Activated CD8-positive, alpha-beta memory T cell treated with anti-CD3 and anti-CD28 coated beads, Interleukin-2, amount 50 U/mL, for 24 hours (primary cell): ENCODE results near the gene PASK.

Experiments
- DNase-seq: peaks from one replicate; pipeline ENCODE4 v3.0.0-alpha.2; 2020; ENCODE audit errors: extremely low read depth

PASK gene

DNA sequence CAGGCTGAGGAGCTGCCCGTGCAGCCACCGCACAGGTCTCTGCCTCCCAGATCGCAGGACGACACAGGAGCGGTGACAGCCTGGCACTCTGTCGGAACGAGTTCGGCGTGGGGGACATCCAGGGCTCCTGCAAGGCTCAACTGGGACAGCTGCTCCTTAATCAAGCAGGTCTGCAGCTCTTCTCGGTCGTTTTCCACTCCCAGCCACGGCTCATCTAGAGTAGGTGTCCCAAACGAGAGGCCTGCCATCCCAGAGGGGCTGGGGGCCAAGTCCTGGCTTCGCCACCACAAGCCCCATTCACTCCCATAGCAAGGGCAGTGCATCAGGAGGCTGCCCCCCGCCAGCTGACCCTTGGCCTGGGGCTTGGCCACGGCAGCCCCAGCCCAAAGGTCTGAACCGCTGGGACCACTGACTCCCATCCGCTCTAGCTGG, 22.5 kb downstream of the PASK start:
- DNase-seq, result no peak

DNA sequence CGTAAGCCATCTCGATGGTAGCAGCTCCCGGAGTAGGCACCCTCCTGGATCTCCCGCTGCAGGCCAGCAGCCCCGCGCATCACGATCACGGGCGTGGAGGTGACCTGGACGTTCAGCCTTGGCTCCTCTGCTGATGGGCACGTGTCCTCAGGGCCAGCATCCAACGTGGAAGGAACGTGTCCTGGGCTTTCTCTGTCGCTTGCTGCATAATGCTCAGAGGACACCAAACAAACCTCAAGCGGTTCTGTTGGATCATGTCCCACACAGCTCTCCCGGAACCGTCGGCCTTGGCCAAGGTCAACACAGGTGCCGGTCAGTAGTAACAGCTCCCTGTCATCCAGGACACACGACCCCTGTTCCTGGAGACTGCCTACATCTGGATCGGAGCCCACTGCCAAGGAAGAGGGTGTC, 23.1 kb downstream of the PASK start:
- DNase-seq, result no peak

DNA sequence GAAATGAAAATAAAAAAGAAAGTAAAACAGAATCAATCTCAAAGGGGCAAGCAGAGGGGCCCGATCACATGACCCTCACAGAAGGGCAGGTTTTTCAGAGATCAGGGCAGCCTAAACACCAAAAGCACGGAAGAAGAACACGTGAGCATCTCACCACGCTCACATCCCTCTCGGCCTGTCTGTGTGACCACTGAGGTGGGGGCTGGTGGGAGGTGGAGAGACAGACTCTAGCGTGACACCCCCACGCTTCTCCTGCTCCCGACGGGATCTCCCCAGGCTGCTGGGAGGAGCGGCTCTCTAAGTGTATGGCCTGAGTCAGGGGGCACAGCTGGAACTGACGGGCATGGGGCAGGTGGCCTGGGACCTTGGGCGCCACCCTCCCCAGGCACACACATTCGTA, 23.6 kb downstream of the PASK start:
- DNase-seq, result no peak

DNA sequence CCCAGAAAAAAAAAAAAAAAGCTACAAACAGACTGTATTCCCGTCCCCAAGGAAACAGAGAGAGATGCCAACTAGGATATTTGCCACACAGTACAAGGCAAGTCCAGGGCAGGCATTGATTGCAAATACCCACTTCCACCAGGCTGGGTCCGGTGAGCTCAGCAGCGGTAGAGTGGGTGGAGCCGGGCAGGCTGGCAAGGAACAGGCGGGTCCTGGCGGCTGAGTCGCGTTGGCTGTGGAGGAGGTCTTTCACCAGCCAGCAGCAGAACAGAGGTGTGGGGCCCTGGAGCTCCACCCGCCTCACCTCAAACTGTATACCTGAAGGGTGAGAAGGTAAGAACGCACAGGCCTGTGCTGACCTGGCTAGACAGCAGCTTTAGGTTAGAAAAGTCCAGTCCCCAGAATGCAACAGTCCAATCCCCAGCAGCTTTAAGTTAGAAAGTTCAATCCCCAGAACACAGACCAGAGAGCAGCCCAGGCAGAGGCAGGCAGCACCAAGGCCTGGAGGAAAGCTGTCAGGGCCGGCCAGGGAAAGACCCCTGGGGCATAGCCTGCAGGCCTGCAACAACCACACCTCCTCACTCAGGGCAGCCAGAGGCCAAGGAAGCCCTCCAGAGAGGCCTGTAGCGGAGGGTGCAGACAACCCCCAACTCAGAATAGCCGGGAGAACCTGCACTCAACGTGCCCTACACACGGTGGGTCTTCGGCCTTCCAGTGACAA, 25.3 kb downstream of the PASK start:
- DNase-seq, result no peak

DNA sequence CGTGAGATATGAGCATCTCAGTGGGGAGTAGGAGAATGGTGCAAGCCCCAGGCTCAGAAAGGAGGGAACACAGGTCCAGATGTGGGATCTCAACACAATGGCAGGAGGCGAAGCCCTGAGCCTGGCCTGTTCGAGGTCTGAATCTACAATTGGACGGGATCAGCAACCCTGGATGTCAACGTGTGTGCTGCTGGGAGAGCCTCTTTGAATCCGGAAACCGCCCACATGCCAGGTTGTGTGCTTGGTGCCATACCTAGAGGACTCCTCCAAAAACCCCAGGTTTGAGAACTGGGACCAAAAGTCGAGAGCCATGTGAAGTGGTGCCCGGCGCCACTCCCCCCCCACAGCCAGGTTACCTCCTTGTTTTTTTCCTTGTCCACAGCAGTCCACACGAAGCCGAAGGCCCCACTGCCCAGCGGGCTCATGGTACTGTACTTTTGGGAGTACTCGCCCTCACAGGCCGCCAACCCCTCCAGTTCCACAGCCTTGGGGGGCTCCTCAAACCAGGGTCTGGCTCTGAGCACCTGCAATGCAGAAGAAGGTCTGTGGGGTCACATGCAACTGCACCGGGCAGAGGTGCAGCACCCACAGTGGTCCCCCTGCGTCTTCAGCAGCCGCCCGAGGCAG, 26.8 kb downstream of the PASK start:
- no peak for DNase-seq

- no peak for DNase-seq
Measured at GRCh38 chr2:241121008-241121407, 28.3 kb downstream of the PASK start.

- DNase-seq, result no peak
Measured at GRCh38 chr2:241120440-241120839, 28.8 kb downstream of the PASK start.

DNA sequence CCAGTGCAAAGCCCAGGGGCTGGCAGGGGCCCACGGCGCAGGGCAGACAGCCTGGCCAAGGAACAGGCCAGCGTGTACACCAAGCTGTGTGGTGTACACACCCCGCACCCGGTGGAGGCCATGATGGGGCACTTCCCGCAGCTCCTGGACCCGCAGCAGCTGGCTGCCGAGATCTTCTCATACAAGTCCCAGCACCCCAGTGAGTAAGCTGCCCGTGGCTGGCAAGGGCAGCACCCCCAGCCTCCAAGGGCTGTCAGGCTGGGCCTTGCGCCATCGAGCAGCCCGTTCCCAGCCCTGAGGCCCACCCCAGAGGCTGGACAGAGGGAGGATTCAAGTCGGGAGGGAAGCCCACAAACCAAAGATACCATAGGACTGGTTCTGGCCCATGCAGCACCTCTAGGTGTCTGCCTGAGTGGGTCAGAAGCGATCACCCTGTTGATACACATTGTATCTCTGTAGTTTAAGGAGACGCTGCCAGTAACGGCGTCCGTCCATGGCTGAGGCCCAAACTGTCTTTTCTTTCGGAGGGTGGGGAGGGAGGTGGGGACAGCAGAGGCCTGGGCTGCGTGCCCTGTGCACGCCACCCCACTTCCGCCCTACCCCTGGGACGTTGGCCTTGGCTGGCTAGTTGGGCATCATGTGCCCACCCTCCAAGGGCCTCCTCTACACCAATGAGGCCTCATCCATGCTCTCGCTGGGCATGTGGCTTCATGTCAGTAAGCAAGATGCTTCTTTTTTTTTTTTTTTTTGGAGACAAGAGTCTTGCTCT, 30.4 kb downstream of the PASK start:
- DNase-seq, result no peak

GRCh38 chr2:241116606-241117560, 32.4 kb downstream of the PASK start:
- no peak for DNase-seq

- DNase-seq, result no peak
Measured at GRCh38 chr2:241115361-241115760, 33.9 kb downstream of the PASK start.

DNA sequence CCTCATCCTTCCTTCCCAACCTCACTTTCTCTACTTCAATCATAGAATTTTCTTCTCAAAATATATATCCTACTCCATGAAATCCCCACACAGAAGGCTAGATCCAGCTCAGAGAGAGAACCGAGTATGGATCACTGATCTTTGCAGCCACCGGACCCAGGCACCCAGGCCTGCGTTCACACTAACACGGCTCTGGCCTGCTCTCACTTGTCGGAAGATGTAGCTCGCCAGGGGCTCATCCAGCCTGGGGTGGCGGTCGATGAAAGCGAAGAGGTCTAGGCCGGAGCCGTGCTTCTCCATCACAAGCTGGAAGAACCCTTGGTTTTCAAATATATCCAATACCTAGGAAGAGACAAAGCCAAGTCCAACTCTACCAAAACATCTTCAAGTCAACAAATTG, 34.4 kb downstream of the PASK start:
- DNase-seq, result no peak

GRCh38 chr2:241112592-241112991, 36.7 kb downstream of the PASK start:
- DNase-seq, result peak; percentile 43

DNA sequence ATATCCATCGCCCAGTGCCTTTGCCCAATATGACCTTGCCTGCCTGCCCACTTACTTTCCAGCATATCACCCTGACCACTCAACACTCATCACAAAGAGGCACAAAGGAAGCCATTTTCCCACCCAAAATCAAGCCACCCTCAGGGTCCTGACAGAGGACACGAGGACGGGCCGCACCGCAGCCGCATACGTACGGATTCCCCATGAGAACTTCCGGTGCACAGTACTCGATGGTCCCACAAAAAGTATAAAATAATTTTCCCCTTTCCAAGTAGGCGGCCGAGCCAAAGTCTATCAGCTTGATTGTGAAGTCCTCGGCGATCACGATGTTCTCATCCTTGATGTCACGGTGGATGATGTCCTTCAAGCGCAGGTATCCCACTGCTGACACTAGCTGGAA, 37.2 kb downstream of the PASK start:
- DNase-seq, result no peak

DNA sequence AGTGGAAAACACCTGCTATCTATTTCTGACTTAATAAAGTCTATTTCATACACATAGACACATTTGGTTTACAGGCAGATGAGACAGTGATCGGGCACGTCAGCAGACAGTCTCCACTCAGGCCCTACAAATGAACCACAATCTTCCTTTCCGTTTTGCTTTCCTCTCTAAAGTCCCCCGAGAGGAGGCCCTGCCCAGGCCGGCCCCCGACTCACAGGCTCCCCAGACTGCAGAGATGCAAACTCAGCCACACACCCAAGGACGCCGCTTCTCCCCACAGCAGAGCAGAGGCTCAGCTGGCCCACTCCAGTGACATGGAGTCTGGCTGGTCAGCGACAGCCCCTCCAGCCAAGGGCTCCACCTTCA, 37.8 kb downstream of the PASK start:
- no peak for DNase-seq

GRCh38 chr2:241110607-241111439, 38.4 kb downstream of the PASK start:
- DNase-seq, result no peak

DNA sequence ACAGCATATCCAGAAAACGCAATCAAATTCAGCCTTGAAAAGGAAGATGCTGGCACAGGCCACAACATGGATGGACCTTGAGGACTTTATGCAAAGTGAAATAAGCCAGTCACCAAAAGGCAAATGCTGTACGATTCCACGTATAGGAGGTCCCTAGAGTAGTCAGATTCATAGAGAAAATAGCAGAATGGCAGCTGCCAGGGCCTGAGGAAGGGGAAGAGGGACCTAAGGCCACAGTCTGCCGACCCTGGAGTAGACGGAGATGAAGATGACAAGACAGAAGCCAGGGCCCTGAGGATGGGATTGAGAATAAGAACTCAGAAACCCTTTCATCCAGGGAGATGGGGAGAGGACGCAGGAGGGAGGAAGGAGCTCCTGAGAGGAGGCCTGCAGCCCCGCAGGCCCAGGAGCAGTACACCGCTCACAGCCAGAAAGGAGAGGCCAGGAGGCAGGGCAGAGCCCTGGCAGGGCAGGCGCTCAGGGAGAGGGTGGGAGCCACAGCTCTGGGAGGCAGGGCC, 39.1 kb downstream of the PASK start:
- DNase-seq, result no peak

GRCh38 chr2:241109210-241110088, 39.8 kb downstream of the PASK start:
- no peak for DNase-seq

- no peak for DNase-seq
Measured at GRCh38 chr2:241108271-241109209, 40.7 kb downstream of the PASK start.
